Esophagus muscularis mucosa (tissue), 4 donors: ENCODE data around the gene SNHG17.

Experiments
- EP300 ChIP-seq: sonication (generic); formaldehyde crosslinking; IDR thresholded peaks from one replicate; pipeline ENCODE4 v1.6.1; 2017; ENCODE audit warnings: antibody characterized with exemption
- POLR2A ChIP-seq: fragments of 450-650 bp; IDR thresholded peaks from one replicate; pipeline ENCODE4 v1.6.1; 2017; ENCODE audit warnings: antibody characterized with exemption, moderate library complexity, mild to moderate bottlenecking, low read depth
- POLR2AphosphoS5 ChIP-seq, 2 donors: sonication (generic); formaldehyde crosslinking; IDR thresholded peaks; one replicate each; pipeline ENCODE4 v1.6.1; 2017; ENCODE audit warnings: antibody characterized with exemption in 2 of 2
- TF ChIP-seq, protein P1 (sequence below), 3 experiments: fragments of 200-600 bp in 2 of 3; fragments of 450-650 bp in 1 of 3; sonication (generic) in 2 of 3; IDR thresholded peaks; one replicate each; pipeline ENCODE4 v1.5.1; 2017 to 2019; ENCODE audit warnings: antibody characterized with exemption in 3 of 3, mild to moderate bottlenecking in 2 of 3, moderate library complexity in 1 of 3

GRCh38 chr20:38437796-38438195 lies 2.7 kb upstream of the SNHG17 start:
- TF ChIP-seq, protein P1, sequence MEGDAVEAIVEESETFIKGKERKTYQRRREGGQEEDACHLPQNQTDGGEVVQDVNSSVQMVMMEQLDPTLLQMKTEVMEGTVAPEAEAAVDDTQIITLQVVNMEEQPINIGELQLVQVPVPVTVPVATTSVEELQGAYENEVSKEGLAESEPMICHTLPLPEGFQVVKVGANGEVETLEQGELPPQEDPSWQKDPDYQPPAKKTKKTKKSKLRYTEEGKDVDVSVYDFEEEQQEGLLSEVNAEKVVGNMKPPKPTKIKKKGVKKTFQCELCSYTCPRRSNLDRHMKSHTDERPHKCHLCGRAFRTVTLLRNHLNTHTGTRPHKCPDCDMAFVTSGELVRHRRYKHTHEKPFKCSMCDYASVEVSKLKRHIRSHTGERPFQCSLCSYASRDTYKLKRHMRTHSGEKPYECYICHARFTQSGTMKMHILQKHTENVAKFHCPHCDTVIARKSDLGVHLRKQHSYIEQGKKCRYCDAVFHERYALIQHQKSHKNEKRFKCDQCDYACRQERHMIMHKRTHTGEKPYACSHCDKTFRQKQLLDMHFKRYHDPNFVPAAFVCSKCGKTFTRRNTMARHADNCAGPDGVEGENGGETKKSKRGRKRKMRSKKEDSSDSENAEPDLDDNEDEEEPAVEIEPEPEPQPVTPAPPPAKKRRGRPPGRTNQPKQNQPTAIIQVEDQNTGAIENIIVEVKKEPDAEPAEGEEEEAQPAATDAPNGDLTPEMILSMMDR (IDR thresholded peaks at IDR 0.05): no peak
- no peak for TF ChIP-seq POLR2A
- TF ChIP-seq EP300: no peak
- no peak for TF ChIP-seq POLR2AphosphoS5 (IDR thresholded peaks at IDR 0.05)
